GM18520 (cell line): ENCODE data around the gene MYRFL.

ENCODE experiments used
- ATAC-seq: cut with Tn5 transposase; IDR thresholded peaks from one replicate; pipeline ENCODE4 v1.9.1; 2021; ENCODE audit not compliant: unreplicated experiment

The MYRFL gene

GRCh38 chr12:69929531-69929930 is 104.5 kb downstream of the MYRFL start:
- ATAC-seq: no peak

- no peak for ATAC-seq
These were observed 106.5 kb downstream of the MYRFL start for GRCh38 chr12:69931569-69931968.

- no peak for ATAC-seq
These were observed 107.1 kb downstream of the MYRFL start for GRCh38 chr12:69932154-69932553.

GRCh38 chr12:69932676-69933552 is 107.9 kb downstream of the MYRFL start:
- ATAC-seq: peak; percentile 81

- ATAC-seq: no peak
These were observed 109.0 kb downstream of the MYRFL start for GRCh38 chr12:69934011-69934410.

GRCh38 chr12:69935651-69936100 is 110.6 kb downstream of the MYRFL start:
- ATAC-seq: no peak

- ATAC-seq: no peak
These were observed 111.2 kb downstream of the MYRFL start for GRCh38 chr12:69936214-69936731.

- ATAC-seq: no peak
These were observed 111.7 kb downstream of the MYRFL start for GRCh38 chr12:69936766-69937165.

- no peak for ATAC-seq
These were observed 122.1 kb downstream of the MYRFL start for GRCh38 chr12:69947123-69947522.

- ATAC-seq: no peak
These were observed 122.9 kb downstream of the MYRFL start for GRCh38 chr12:69947897-69948296.

- ATAC-seq: no peak
These were observed 123.8 kb downstream of the MYRFL start for GRCh38 chr12:69948851-69949250.

GRCh38 chr12:69949311-69950002 is 124.4 kb downstream of the MYRFL start:
- no peak for ATAC-seq

GRCh38 chr12:69951108-69951507 is 126.1 kb downstream of the MYRFL start:
- no peak for ATAC-seq

- no peak for ATAC-seq
These were observed 127.9 kb downstream of the MYRFL start for GRCh38 chr12:69952890-69953289.

- ATAC-seq: no peak
These were observed 136.2 kb downstream of the MYRFL start for GRCh38 chr12:69961246-69961645.

- no peak for ATAC-seq
These were observed 141.4 kb downstream of the MYRFL start for GRCh38 chr12:69966409-69966808.

GRCh38 chr12:69966839-69967238 is 141.8 kb downstream of the MYRFL start:
- no peak for ATAC-seq

GRCh38 chr12:69969011-69969410 is 144.0 kb downstream of the MYRFL start:
- ATAC-seq: no peak

GRCh38 chr12:69972136-69972535 is 147.1 kb downstream of the MYRFL start:
- no peak for ATAC-seq

- no peak for ATAC-seq
These were observed 153.0 kb downstream of the MYRFL start for GRCh38 chr12:69978020-69978419.

- no peak for ATAC-seq
These were observed 157.0 kb downstream of the MYRFL start for GRCh38 chr12:69981881-69982475.

- ATAC-seq: no peak
These were observed 159.2 kb downstream of the MYRFL start for GRCh38 chr12:69984241-69984640.
